ENCODE measurements around the gene MRI1.
"Not testable (repeated sequence)": the region's sequence is repeated elsewhere in the genome, so short reads cannot be mapped to it uniquely, and the experiment has no call there.

MRI1 gene

DNA sequence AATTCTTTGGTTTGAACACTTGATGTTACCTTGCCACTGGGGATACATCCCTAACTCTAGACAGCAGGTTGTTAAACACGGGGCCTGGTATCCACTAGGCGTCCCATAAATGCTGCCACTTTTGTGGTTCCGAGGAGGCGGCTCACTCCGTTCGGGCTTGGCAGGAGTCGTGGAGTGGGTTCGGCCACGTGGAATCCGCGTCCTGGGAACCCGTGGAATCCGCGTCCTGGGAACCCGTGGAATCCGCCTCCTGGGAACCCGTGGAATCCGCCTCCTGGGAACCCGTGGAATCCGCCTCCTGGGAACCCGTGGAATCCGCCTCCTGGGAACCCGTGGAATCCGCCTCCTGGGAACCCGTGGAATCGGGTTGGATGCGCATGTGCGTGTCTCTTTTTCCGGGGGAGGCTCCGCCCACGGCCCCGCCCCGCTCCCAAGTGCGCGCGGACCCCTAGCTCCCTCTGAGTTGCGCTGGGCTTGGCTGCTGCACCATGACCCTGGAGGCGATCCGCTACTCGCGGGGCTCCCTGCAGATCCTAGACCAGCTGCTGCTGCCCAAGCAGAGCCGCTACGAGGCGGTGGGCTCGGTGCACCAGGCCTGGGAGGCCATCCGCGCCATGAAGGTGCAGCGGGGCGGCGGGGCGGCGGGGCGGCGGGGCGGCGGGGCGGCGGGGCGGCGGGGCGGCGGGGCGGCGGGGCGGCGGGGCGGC, at the start of gene MRI1:
Gene MRI1, plus strand, starts transcription at position 422 of the 707 bp plus-strand sequence. Its CDS starts 67 bp downstream, at position 489.
- DNase-seq (ENCODE audit: low read depth), result peak; percentile 22

DNA sequence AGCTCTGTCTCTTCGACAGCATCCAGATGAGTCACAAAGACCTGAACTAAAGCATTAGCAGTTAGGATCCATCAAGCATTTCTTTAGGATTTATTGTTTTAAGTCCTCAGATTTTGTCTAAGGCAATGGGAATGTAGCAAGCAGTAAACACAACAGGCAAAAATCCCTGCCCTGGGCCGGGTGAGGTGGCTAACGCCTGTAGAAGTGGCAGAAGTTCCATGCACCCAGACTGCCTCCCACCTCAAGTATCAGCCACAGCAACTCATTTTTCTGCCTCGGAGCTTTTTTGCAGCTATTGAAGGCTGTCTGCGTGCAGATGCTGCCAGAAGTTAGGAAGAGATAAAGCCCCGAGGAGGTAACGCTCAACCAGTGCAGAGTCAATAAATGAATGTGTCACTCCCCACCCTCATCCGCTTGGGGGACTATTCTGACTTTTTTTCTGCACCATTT, 47.1 kb upstream of the MRI1 start:
- no peak for DNase-seq (ENCODE audit: low read depth)

DNA sequence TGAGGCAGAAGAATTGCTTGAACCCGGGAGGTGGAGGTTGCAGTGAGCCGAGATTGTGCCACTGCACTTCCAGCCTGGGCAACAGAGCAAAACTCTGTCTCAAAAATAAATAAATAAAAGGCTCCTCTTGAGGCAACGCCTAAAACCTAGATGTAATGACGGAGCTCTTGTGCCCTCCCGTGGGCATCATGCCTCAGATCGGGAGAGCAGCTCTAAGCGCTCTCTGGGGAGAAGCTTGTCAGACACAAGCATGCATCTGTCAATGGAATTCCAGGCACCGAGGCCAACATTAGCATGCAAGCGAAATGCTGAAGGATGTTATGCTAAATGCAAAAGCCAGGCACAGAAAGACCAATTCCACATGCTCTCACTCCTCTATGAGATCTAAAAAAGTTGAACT, 45.6 kb upstream of the MRI1 start:
- no peak for DNase-seq (ENCODE audit: low read depth)

DNA sequence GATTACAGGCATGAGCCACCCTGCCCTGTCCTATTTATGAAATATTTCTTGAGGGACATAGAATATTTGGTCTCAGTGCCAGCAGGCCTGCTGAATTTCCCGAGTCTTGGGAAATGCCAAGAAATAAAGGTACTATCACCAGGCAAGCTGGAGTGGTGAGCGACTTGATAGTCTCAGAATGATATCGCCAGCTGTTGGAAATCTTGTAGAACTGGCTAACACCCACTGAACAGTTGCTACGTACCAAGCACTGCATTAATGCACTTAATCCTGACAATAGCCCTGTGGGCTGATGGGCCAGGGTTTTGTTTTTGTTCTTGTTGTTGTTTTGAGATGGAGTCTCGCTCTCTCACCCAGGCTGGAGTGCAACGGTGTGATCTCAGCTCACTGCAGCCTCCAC, 42.2 kb upstream of the MRI1 start:
- no peak for DNase-seq (ENCODE audit: low read depth)

DNA sequence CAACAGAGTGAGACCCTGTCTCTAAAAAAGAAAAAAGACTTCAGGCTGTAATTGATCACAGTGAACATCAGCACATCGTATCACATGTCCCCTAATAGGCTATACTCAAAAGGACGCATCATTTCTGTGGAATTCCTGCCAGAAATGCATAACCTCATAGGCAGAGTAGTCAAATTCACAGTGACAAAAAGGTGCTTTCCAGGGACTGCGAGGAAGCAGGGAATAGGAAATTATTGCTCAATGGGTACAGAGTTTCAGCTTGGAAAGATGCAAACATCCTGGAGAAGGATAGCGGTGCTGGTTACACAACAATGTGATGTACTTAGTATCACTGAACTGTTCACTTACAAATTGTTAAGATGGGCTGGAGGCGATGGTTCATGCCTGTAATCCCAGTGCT, 41.1 kb upstream of the MRI1 start:
- no peak for DNase-seq (ENCODE audit: low read depth)

DNA sequence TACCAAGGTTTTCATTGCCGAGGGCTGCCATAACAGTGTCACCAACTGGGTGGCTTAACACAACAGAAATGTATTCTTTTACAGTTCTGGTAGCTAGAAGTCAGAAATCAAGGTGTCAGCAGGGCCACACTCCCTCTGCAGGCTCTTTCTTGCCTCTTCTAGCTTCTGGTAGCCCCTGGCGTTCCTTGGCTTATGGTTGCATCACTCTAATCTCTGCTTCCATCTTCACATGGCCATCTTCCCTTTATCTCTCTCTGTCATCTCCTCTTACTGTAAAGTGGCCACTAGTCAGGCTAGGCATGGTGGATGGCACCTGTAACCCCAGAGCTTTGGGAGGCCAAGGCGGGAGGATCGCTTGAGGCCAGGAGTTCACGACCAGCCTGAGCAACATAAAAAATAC, 38.0 kb upstream of the MRI1 start:
- DNase-seq (ENCODE audit: low read depth), result no peak

DNA sequence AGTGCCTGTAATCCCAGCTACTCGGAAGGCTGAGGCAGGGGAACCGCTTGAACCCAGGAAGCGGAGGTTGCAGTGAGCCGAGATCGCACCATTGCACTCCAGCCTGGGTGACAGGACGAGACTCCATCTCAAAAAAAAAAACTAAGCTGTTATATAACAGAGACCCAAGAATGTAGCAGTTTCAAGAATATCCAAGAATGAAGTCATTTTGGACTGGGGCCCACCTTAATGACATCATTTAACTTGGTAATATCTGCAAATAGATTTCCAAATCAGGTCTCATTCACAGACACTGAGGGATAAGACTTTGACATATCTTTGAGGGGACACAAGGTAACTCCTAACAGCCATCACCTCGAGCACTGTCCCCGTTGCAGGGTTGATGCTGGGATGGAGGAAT, 36.5 kb upstream of the MRI1 start:
- DNase-seq (ENCODE audit: low read depth), result no peak

DNA sequence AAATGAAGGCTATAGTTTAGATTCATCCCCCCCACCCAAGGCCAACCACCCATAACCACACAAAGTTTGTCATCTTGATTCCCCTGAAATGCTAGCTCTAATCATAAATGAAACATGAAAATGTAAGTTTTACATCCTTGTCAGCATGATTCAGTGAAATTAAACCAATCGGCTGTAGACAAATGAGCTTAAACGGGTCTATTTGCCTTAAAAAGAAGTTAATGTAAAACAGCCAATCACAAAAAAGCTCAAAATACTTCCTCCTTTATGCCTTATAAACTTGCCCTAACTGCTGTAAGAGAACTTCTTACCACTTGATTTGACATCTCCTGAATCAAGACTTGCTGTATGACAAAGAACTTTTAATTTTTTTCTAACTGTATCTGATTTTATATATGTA, 34.5 kb upstream of the MRI1 start:
- DNase-seq (ENCODE audit: low read depth), result no peak

DNA sequence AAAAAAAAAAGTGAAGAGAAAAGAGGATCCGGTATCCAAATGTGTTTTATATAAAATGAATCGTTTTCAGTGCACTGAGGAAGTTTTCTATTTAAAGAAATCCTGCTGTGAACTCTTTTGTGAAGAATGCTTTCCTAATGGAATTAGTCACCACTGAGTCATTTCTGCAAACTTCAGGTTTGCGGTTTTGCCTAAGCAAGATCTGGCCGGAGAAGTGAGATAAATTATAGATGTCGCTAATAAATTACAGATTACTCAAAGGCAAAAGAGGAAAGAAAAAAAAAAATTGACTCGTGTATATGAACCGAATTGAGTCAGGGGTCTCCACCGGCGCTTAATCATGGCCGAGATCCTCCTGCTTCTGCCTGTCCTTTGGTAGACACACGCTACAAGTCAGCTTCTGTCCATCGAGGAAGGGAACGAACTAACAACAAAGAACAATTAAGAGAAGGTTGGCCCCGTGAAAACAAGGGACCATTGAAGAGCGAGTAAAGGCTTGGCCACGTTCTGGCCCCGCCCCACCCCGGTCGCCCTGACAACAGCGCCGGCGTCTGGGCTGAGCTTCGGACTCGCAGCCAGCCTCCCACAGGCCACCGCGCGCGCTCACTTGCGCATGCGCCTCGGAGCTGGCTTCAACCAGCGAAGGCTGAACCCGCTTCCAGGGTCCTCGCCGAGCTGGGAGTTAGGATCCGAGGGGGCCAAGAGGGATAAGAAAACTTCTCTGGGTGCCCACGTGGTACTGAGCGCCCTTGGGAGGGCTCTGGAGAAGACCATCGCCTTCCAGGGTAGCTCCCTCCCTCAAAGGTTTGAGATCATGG, 33.0 kb upstream of the MRI1 start:
- peak; percentile 86 for DNase-seq (ENCODE audit: low read depth)

DNA sequence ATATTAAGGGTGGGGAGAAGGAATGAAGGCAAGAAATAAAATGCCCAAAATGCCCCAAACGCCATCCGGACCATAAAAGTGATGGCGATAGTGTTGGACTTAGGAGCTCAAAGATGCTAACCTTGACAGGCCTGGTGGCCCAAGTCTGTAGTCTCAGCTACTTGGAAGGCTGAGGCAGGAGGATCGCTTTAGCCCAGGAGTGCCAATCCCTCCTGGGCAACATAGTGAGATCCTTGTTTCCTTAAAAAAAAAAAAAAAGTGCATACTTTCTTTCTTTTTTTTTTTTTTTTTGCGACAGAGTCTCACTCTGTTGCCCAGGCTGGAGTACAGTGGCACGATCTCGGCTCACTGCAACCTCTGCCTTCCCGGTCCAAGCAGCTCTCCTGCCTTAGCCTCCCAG, 32.0 kb upstream of the MRI1 start:
- no peak for DNase-seq (ENCODE audit: low read depth)

DNA sequence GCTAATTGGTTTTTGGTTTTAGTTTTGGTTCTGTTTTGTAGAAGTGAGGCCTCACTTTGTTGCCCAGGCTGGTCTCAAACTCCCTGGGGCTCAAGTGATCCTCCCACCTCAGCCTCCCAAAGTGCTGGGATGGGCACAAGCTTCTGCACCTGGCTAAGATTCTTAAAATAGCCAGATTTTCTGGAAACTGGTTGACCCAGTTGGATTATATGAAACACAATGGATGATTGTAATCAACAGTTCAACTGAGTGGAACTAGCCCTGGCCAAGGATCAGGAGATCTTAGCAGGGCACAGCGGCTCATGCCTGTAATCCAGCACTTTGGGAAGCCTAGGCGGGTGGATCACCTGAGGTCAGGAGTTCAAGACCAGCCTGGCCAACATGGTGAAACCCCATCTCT, 29.6 kb upstream of the MRI1 start:
- no peak for DNase-seq (ENCODE audit: low read depth)

DNA sequence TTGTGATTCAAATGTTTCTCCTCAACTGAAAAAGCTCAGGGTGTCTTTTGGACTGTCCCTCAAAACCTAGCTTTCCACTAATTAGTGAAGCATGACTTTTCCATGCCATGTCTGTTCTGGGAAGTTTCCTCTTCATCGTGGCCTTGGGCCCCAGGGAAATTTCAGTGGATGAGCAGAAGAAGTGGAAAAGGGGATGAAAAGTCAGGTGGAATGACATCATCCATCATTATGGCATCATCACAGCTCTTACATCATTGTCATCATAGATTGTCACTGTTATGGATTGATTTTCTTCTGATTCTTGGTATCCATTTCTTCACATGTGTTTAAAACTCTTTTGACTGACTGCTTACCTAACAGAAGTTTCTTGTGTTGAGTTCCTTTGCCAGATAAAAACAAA, 26.2 kb upstream of the MRI1 start:
- no peak for DNase-seq (ENCODE audit: low read depth)

DNA sequence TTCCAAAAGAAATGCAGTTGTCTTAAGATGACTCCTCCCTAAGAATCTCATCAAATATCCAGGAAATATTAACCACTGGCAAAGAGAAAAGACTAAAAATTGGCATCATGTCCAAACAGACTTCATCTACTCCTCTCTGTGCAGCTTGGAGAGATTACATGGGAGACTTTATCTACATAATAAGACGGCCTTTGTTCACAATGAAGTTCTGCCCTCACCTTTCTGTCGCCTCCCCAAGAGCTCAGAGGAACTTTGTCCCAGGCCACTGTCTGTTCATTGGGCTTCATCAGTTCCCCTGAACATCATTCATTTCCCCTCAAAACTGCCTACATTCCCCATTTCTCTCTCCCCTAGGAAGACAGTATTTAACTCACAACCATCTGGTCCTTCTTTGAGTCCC, 22.4 kb upstream of the MRI1 start:
- no peak for DNase-seq (ENCODE audit: low read depth)

DNA sequence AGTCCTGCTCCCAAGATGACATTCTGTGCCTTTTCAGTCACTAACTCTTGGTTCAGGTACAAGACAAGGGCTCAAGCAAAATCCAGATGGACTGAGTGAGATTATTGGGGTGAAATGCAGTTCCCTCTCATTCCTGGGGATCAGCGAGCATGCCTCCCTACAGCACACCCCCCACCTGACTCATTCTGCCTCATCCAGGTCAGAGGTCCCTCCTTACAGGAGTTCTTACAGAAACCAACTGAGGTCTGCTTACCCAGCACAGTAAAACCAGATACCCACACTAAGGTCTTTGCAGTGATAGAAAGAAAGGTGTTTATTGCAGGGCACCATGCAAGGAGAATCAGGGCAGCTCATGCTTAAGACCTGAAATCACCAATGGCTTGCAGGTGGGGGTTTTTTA, 21.6 kb upstream of the MRI1 start:
- no peak for DNase-seq (ENCODE audit: low read depth)

DNA sequence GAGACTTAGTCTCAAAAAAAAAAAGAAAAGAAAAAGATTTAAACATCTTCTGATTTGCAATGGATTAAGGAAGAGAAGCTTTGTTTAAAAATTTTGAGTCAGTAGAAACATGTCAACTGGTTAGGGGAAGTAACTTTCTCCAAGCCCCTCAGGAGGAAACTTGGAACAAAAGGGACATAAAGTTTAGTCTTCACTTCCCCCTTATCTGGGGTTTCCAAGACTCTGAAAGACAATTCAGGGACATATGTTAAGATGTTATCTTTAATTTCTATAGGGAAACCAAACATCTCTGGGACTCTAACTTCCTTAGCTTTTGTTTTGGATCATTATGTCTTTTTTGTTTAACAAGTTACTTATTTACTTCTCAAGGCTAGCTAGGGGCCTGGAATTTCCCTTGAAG, 20.1 kb upstream of the MRI1 start:
- DNase-seq (ENCODE audit: low read depth), result no peak

DNA sequence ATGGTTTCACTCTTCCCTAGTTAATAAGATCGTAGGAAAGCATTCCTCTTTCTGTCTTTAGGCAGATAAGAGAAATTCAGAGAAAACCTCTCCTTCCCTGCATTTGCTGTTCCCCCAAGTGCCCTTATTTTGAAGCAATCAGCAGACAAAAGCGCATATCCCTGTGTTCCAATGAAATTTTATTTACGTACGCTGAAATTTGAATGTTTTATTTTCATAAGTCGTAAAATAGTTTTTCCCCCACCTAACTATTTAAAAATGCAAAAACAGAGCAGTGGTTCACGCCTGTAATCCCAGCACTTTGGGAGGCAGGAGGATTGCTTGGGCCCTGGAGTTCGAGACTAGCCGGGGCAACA, 17.2 kb upstream of the MRI1 start:
- no peak for DNase-seq (ENCODE audit: low read depth)

DNA sequence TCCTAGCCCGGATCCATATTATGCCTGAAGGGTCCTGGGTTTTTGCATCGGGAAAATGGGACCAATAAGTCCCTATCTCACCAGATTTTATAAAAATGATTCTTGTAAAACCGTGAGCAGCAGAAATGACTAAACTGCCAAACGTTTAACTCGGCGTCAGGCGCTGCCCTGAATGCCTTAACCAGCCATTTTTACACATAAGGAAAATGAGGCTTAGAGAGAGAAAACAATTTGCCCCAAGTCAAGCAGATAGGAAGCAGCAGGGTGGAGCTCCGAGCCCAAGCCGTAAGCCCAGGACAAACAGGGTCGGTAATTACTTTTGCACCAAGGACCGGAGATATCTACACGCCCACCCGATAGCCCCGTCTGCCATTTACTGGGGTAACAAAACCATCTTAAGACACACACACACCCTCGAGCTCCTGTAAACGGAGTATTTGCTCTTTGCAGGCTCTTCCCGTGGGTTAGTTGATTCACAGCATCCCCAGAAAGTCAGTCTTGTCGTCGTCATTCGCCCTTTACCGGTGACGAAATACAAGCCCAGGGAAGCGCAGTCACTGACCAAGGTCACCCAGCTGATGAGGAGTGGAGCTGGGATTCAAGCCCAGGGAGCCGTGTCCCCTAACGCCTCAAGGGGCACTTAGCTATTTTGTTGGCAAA, 16.0 kb upstream of the MRI1 start:
- DNase-seq (ENCODE audit: low read depth), result no peak

DNA sequence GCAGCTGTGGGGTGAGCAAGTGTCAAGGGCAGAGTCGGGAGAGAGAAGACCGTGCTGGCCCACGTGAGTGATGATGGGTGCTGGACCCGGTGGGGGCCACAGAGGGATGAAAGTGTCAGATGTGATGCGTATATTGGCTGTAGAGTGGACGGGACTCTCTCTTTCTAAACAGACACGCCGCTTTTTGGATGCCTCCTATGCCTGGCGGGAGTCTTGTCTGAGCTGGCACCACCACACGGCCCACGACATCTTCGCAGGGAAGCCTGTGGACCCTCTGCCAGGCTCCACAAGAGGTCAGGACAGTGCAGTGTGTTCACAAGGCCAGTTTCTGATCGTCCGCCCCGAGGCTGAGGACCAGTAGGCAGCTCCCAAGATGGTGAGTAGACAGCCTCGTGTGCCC, 12.9 kb upstream of the MRI1 start:
- DNase-seq (ENCODE audit: low read depth), result no peak

DNA sequence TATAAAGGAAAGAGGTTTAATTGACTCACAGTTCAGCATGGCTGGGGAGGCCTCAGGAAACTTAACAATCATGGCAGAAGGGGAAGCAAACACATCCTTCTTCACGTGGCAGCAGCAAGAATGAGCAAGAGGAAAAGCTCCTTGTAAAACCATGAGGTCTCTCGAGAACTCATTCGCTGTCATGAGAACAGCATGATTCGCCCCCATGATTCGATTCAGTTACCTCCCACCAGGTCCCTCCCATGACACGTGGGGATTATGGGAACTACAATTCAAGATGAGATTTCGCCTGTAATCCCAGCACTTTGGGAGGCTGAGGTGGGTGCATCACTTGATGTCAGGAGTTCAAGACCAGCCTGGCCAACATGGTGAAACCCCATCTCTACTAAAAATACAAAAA, 10.7 kb upstream of the MRI1 start:
- DNase-seq (ENCODE audit: low read depth), result not testable (repeated sequence)

DNA sequence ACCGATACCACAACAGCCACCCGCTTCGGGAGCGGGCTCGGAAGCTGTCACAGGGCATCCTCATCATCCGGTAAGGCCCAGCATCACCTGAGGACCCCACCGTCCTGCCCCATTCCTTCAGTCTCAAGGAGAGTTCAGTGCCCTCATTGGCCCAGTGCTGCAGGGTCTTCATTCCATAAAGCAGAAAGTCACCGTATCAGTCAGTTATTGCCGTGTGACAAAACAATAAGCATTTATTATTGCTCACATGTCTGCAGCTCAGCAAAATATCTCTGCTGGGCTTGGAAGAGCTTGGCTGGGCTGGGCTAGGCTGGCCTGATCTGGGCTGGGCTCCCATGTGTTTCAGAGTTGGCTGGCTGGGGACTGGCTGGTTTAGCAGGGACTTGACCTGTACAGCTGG, 8.1 kb upstream of the MRI1 start:
- no peak for DNase-seq (ENCODE audit: low read depth)

DNA sequence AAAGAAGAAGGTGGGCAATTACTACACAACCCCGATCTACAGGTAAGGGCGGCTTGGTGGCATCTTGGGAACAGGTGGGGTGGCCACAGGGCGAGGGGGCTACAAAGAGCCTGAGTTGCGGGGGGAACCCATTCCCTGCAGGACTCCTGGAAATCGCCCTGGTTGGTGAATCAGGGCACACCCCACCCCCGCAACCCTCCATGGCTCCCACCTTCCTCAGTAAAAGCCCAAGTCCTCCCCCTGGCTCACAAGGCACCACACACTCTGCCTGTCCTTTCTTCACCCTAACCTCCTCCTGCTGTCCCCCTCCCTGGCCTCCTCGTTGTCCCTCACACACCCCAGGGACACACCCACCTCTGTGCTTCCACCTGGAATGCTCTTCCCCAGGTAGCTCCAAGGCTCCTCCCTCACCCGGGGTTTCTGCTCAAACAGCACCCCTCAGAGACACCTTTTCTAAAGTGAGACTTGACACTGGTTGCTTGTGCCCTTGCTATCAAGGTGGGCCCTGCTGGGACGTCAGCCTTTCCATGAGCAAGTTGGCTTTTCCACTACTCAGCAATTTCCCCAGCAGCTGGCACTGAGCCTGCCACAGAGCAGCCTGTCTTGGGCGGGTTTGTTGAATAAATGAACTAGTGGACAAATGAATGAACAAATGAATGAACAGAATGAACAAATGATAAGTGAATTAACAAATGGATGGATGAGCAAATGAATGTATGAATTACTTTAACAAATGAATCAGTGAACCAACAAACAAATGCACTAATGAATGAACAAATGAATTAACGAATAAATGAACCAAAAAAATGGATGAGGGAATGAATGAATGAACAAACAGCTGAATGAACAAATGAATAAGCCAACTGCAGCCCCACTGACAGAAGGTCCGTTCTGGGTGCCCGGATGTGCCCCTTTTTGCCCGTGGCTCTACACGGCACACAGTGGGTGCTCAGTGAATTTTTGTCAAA, 6.2 kb upstream of the MRI1 start:
- DNase-seq (ENCODE audit: low read depth), result no peak

DNA sequence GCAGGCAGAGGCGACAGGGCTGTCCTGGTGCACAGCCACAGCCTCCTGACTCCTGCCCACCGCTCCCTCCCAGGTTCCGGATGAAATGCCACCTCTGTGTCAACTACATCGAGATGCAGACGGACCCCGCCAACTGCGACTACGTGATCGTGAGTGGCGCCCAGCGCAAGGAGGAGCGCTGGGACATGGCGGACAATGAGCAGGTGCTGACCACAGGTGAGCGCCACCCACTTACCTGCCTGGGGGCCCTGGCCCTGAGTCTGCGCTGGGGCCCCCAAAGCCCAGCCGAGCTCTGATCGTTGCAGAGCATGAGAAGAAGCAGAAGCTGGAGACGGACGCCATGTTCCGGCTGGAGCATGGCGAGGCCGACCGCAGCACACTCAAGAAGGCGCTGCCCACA, 5.5 kb upstream of the MRI1 start:
- no peak for DNase-seq (ENCODE audit: low read depth)

Measured in stimulated activated CD8-positive, alpha-beta memory T cell treated with anti-CD3 and anti-CD28 coated beads, Interleukin-15, amount 100 ng/mL, for 1 hour (primary cell).